Sigmoid colon (tissue), 4 donors: Measurements from ENCODE around the gene PLCH1.

Experiments
- POLR2A ChIP-seq, 2 donors: fragments of 450-650 bp; IDR thresholded peaks; one replicate each; pipeline ENCODE4 v1.6.1; 2016; ENCODE audit warnings: antibody characterized with exemption in 2 of 2, mild to moderate bottlenecking in 2 of 2, moderate library complexity in 2 of 2
- POLR2AphosphoS5 ChIP-seq, 4 donors: sonication (generic); formaldehyde crosslinking; IDR thresholded peaks; one replicate each; pipeline ENCODE4 v1.6.1; 2017; ENCODE audit warnings: antibody characterized with exemption in 4 of 4
- TF ChIP-seq, protein P1 (sequence below), 4 experiments: fragments of 450-650 bp in 3 of 4; fragments of 200-600 bp in 1 of 4; IDR thresholded peaks; one replicate each; pipeline ENCODE4 v1.5.1; 2016 to 2019; ENCODE audit warnings: antibody characterized with exemption in 4 of 4, mild to moderate bottlenecking in 3 of 4, moderate library complexity in 2 of 4

DNA sequence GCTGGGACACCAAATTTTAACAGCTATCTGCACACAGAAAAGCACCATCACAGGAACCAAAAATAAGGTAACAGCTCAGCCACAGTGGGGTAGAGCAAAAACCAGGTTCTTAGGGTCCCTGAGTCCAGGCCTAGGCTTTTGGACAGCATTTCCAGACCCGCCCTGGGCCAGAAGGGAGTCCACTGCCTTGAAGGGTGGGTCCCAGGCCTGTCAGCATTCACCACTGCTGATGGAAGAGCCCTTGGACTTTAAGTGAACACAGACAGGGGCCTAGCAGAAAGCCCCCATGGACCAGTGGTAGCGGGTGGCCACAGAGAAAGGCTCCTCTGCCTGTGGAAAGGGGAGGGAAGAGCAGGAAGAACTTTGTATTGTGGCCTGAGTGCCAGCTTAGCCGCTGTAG, 56.4 kb downstream of the PLCH1 start:
- TF ChIP-seq, protein P1, sequence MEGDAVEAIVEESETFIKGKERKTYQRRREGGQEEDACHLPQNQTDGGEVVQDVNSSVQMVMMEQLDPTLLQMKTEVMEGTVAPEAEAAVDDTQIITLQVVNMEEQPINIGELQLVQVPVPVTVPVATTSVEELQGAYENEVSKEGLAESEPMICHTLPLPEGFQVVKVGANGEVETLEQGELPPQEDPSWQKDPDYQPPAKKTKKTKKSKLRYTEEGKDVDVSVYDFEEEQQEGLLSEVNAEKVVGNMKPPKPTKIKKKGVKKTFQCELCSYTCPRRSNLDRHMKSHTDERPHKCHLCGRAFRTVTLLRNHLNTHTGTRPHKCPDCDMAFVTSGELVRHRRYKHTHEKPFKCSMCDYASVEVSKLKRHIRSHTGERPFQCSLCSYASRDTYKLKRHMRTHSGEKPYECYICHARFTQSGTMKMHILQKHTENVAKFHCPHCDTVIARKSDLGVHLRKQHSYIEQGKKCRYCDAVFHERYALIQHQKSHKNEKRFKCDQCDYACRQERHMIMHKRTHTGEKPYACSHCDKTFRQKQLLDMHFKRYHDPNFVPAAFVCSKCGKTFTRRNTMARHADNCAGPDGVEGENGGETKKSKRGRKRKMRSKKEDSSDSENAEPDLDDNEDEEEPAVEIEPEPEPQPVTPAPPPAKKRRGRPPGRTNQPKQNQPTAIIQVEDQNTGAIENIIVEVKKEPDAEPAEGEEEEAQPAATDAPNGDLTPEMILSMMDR (IDR thresholded peaks at IDR 0.05), result no peak
- TF ChIP-seq POLR2AphosphoS5 (IDR thresholded peaks at IDR 0.05) (no peak), POLR2A (IDR thresholded peaks at IDR 0.05) (no peak)
